AG09319 (cell line): ENCODE measurements around the gene ADAMTS4.

Experiments
- DNase-seq: peaks from one replicate; pipeline ENCODE4 v3.0.0-alpha.2; 2010; ENCODE audit warnings: low read depth; ENCODE audit errors: extremely low read depth
- CTCF ChIP-seq: IDR thresholded peaks from 2 replicates; pipeline ENCODE4 v1.5.1; 2011; ENCODE audit warnings: low read depth, mild to moderate bottlenecking, inconsistent platforms, low read length, moderate library complexity

Gene ADAMTS4

GRCh38 chr1:161185732-161186311 lies 13.0 kb downstream of the ADAMTS4 start:
- DNase-seq, result no peak
- TF ChIP-seq CTCF, result no peak

- TF ChIP-seq CTCF, result no peak
- DNase-seq, result no peak
Measured at GRCh38 chr1:161185282-161185682, 13.6 kb downstream of the ADAMTS4 start.

- no peak for TF ChIP-seq CTCF
- no peak for DNase-seq
Measured at GRCh38 chr1:161182214-161182613, 16.6 kb downstream of the ADAMTS4 start.

GRCh38 chr1:161180639-161181038 lies 18.2 kb downstream of the ADAMTS4 start:
- TF ChIP-seq CTCF, result peak; percentile 23
- DNase-seq, result no peak

- DNase-seq, result no peak
- TF ChIP-seq CTCF, result no peak
Measured at GRCh38 chr1:161179698-161180097, 19.2 kb downstream of the ADAMTS4 start.

- TF ChIP-seq CTCF, result no peak
- DNase-seq, result no peak
Measured at GRCh38 chr1:161177936-161178244, 21.0 kb downstream of the ADAMTS4 start.

GRCh38 chr1:161177112-161177935 lies 21.5 kb downstream of the ADAMTS4 start, which contains the start of gene B4GALT3:
Gene B4GALT3, minus strand, starts transcription at chr1:161177507. Its CDS starts 1,447 bp downstream, at chr1:161176060.
- TF ChIP-seq CTCF, result no peak
- DNase-seq, result no peak
